D721Med (cell line): ENCODE measurements around the gene IL1A.

Experiments used
- DNase-seq: peaks from one replicate; pipeline ENCODE4 v3.0.0; 2011; ENCODE audit warnings: low spot score; ENCODE audit not compliant: insufficient read length
- FAIRE-seq: peaks from 2 replicates; lab custom pipeline; 2011; peaks lifted over from hg19 to GRCh38; lab: Jason Lieb, UNC
- TF ChIP-seq, protein P1 (sequence below): IDR thresholded peaks from 2 replicates; pipeline ENCODE4 v1.5.1; 2012; ENCODE audit warnings: mild to moderate bottlenecking, control low read depth; ENCODE audit not compliant: insufficient read depth; ENCODE audit errors: missing control alignments

Gene IL1A

DNA sequence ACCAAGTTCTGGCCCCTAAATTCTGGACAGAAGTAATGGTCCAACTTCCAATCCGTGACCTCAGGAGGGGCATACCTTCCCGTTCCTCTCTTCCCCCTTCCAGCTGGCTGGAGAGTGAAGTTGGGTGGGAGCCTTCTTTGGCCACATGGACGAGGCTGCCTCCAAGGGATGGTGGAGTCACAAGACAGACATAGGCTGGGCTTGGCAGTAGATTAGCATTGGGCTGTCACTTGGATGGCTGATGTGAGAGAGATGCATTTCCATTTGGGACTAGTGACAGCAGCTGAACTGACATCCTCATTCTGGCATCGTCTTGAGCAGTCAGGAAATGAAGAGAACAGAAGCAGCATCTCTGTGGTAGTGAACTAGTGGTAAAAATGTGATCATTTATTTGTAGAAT is 50.8 kb downstream of the IL1A start:
- no peak for FAIRE-seq
- DNase-seq, result no peak
- TF ChIP-seq, protein P1, sequence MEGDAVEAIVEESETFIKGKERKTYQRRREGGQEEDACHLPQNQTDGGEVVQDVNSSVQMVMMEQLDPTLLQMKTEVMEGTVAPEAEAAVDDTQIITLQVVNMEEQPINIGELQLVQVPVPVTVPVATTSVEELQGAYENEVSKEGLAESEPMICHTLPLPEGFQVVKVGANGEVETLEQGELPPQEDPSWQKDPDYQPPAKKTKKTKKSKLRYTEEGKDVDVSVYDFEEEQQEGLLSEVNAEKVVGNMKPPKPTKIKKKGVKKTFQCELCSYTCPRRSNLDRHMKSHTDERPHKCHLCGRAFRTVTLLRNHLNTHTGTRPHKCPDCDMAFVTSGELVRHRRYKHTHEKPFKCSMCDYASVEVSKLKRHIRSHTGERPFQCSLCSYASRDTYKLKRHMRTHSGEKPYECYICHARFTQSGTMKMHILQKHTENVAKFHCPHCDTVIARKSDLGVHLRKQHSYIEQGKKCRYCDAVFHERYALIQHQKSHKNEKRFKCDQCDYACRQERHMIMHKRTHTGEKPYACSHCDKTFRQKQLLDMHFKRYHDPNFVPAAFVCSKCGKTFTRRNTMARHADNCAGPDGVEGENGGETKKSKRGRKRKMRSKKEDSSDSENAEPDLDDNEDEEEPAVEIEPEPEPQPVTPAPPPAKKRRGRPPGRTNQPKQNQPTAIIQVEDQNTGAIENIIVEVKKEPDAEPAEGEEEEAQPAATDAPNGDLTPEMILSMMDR, result no peak

DNA sequence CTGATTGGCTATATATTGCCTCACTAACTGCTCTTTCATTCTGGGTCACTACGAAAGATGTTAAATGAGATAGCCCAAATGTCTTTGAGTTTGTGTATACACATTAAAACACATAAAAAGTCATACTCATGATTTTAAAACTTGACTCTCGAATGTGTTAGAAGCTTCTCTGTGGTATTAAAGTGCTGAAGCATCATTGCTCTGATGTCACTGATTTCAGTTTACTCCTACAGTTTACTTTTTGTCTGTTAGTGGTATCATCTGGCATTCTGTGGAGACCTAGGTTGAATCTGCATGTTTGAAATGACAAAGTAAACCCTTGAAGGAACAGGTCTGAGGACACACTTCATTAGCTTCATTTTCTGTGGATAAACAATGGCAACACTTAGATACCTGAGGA is 52.8 kb downstream of the IL1A start:
- TF ChIP-seq, protein P1, result no peak
- DNase-seq (no peak), FAIRE-seq (no peak)

DNA sequence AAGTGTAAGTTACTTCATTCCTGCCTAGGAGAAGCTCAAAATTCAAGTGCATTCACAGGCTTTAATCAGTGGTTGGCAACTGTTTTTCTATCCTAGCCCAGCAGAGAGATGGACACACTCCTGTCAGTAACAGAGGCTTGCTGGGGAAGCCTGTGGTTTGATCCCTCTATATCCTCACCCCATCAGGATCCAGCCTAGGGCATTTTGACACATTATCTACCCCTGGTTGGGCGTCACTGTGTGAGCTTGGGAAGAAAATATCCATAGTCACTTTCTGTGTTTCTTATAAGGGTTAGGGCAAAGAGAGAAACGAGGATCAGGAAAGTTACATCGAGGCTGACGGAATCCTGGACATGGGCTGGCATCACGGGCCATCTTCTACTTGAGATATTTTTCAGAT is 53.5 kb downstream of the IL1A start:
- TF ChIP-seq, protein P1, result no peak
- FAIRE-seq, result no peak
- no peak for DNase-seq

DNA sequence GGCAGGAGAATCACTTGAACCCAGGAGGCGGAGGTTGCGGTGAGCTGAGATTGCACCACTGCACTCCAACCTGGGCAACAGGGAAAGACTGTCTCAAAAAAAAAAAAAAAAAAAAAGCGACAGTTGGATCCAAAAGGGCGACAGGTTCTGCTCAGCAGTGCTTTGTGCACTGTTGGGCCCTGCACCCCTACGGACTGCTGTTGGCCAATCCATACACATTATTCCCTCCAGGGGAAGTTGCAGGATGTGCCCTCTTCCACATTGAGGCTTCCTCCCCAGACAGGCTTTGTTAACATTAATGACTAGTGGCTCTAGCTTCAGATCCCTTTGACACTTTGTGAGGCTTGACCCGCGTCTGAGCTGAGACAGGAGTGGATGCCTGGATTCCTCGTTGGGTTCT is 54.1 kb downstream of the IL1A start:
- no peak for FAIRE-seq
- TF ChIP-seq, protein P1, result no peak
- no peak for DNase-seq

DNA sequence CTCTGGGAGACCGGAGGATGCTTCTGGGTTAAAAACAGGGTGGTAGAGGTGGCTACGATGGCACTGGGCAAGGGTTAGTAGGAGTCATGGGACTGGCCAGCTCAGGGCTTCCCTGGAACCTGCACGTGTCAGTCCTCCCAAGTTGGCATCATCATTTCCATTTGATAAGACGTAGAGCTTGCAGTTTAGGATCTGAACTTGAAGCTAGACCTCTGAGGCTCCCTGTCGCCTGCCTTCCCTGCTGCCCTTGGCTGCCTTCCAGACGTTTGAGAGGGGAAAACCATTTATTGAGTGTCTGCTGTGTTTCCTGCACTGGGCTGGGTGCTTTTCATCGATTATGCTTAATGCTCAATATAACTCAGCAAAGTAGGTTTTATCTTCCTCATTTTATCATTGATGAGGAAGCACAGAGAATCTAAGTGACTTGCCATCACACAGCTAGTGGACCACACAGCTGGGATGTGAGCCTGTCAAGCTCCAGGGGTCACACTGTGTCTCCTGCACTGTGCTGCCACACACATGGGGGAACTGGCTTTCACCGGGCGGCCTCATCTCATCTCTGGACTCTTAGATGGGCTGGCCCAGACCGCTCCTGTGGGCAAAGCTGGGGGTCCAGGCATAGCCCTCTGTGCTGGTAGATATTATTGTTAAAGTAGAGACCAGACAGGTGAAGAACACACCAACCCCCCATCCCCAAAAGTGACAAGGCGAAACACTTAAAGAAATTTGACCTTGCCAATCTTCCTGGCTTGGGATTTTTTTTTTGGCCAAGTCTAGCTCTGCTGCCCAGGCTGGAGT is 55.7 kb downstream of the IL1A start:
- FAIRE-seq (no peak), DNase-seq (no peak)
- TF ChIP-seq, protein P1, result no peak

DNA sequence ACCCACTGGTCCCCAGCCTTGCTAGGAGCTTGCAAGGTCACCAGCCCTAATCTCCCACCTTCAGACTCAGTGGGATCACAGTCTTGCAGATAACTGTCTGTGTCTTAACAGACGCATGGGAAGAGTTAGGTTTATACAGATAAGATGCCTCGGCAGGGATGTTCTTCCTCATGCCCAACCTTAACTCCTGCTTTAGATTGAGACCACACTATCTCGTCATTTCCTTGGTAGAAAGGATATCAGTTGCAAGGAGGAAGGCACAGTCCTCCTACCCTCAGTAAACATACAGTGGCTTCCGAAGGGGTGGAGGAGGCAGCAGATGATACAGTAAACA is 56.3 kb downstream of the IL1A start:
- FAIRE-seq, result no peak
- DNase-seq, result no peak
- TF ChIP-seq, protein P1, result no peak

DNA sequence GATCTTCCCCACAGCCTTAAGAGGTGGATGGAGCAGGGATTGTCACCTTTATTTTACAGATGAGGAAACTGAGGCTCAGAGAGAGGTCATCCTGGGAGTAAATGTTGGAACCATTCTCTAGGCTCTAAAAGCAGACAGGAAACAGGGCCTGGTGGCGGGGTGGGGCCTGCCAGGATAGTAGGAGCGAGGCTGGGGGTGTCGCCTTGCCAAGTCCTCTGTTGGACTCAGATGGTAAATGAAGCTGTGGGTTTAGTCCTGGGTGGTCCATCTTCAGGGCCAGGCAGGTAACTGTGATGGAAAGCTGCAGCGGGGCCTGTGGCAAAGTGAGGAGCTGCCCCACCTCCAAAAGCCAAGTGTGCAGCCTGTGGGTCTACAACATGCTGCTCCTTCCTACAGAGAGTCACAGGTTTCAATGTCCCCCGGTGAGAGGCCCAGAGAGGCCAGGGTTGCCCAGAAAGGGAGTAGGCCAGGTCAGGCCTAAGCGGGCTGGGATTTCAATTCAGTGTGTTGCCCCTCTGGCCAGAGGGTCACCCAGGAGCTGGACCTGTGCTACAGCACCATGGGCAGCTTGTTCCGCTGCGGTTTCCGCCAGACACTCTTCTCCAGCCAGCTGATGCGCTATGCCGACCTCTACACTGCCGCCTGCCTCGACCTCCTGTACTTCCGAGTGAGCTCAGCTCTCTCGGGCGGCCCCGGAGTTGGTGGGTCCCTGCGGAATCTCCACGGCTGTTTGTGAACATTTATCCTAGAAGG is 56.8 kb downstream of the IL1A start:
- DNase-seq (no peak), FAIRE-seq (no peak)
- TF ChIP-seq, protein P1, result no peak
